ENCODE measurements around the gene BRIP1. TPM values are rescaled to one million over a fixed set of nuclear protein-coding genes. Genes with fewer than 3 reads are reported as not detected.

The BRIP1 gene
- total RNA-seq, 1 donor from 2014 or later: 17.2 TPM

- no peak for DNase-seq
- Mint-ChIP-seq H3K27ac (no peak overlapping the region), H3K4me3 (no peak overlapping the region), H3K9me3 (peaks cover 24% of the 10 kb centered on the region), H3K27me3 (no peaks in the 10 kb centered on the region), H3K4me1 (peaks cover 2% of the 10 kb centered on the region), H3K36me3 (ENCODE audit: low read depth) (peaks cover 52% of the 10 kb centered on the region)
- intact Hi-C loops (cut with micrococcal nuclease): no loop called here
These were observed 118.5 kb downstream of the BRIP1 start for GRCh38 chr17:61744804-61745203.

GRCh38 chr17:61744252-61744651 is 119.1 kb downstream of the BRIP1 start:
- intact Hi-C loops (cut with micrococcal nuclease): no loop called here
- peaks cover 54% of the 10 kb centered on the region for H3K36me3 Mint-ChIP-seq (ENCODE audit: low read depth)
- H3K27ac Mint-ChIP-seq: no peak overlapping the region

DNA sequence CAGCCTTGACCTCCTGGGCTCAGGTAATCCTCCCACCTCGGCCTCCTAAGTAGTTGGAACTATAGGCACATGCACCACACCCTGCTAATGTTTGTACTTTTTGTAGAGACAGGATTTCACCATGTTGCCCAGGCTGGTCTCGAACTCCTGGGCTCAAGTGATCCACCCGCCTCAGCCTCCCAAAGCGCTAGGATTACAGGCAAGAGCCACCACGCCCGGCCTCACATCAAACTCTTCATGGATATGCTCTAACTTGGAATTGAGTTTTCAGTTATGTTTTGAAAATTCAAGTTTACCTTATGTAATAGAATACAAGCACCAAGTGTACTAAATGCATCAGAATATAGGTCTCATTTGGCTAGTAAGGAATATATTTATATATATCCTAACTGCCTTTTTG is 119.6 kb downstream of the BRIP1 start:
- no peaks in the 10 kb centered on the region for H3K27me3 Mint-ChIP-seq
- DNase-seq: no peak
- peaks cover 58% of the 10 kb centered on the region for H3K36me3 Mint-ChIP-seq (ENCODE audit: low read depth)
- no peak overlapping the region for H3K4me3 Mint-ChIP-seq
- peaks cover 28% of the 10 kb centered on the region for H3K9me3 Mint-ChIP-seq
- no peak overlapping the region for H3K27ac Mint-ChIP-seq
- peaks cover 2% of the 10 kb centered on the region for H3K4me1 Mint-ChIP-seq
- intact Hi-C loops (cut with micrococcal nuclease): no loop called here

More at GRCh38 chr17:61744252-61744651, 119.1 kb downstream of the BRIP1 start:
- Mint-ChIP-seq H3K4me1 (peaks cover 2% of the 10 kb centered on the region), H3K4me3 (no peak overlapping the region), H3K27me3 (no peaks in the 10 kb centered on the region), H3K9me3 (peaks cover 25% of the 10 kb centered on the region)
- DNase-seq: no peak

- Mint-ChIP-seq H3K27ac (no peak overlapping the region), H3K36me3 (ENCODE audit: low read depth) (peaks cover 50% of the 10 kb centered on the region), H3K9me3 (peaks cover 21% of the 10 kb centered on the region), H3K4me1 (no peaks in the 10 kb centered on the region), H3K27me3 (no peaks in the 10 kb centered on the region), H3K4me3 (no peak overlapping the region)
- intact Hi-C loops (cut with micrococcal nuclease): no loop called here
- no peak for DNase-seq
These were observed 124.3 kb downstream of the BRIP1 start for GRCh38 chr17:61739002-61739401.

DNA sequence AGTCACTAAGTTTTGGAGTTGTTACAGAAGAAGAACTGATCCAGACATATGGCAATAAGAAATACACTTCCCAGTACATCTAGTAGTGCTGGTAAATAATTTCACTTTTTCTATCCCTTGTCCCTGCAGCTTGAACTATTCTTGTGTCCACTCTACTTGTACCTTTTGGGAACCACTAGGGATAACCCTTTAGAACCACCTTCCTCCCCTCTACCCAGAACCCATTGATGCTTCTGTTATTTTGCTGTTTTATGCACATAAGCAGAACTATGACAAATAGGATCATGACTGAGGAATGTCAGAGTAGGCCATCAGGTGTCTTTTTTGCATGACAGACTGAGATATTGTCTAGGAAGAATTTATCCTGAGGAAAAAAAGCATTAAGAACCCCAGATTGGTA is 125.1 kb downstream of the BRIP1 start:
- Mint-ChIP-seq H3K36me3 (ENCODE audit: low read depth) (peaks cover 50% of the 10 kb centered on the region), H3K4me3 (no peak overlapping the region), H3K27ac (no peak overlapping the region), H3K27me3 (no peaks in the 10 kb centered on the region), H3K4me1 (no peaks in the 10 kb centered on the region), H3K9me3 (peaks cover 21% of the 10 kb centered on the region)
- intact Hi-C loops (cut with micrococcal nuclease): no loop called here
- DNase-seq: no peak

GRCh38 chr17:61737820-61738219 is 125.5 kb downstream of the BRIP1 start:
- H3K9me3 Mint-ChIP-seq: peaks cover 21% of the 10 kb centered on the region
- no peak for DNase-seq
- no peak overlapping the region for H3K4me3 Mint-ChIP-seq
- peaks cover 49% of the 10 kb centered on the region for H3K36me3 Mint-ChIP-seq (ENCODE audit: low read depth)
- H3K4me1 Mint-ChIP-seq: no peaks in the 10 kb centered on the region
- intact Hi-C loops (cut with micrococcal nuclease): no loop called here
- H3K27ac Mint-ChIP-seq: no peak overlapping the region
- no peaks in the 10 kb centered on the region for H3K27me3 Mint-ChIP-seq

GRCh38 chr17:61736438-61736837 is 126.9 kb downstream of the BRIP1 start:
- Mint-ChIP-seq H3K36me3 (ENCODE audit: low read depth) (peaks cover 40% of the 10 kb centered on the region), H3K27ac (no peak overlapping the region), H3K4me1 (no peaks in the 10 kb centered on the region), H3K4me3 (no peak overlapping the region), H3K9me3 (peaks cover 17% of the 10 kb centered on the region), H3K27me3 (no peaks in the 10 kb centered on the region)
- intact Hi-C loops (cut with micrococcal nuclease): no loop called here
- DNase-seq: no peak

GRCh38 chr17:61735807-61736206 is 127.5 kb downstream of the BRIP1 start:
- Mint-ChIP-seq H3K9me3 (peaks cover 13% of the 10 kb centered on the region), H3K4me3 (no peak overlapping the region), H3K27ac (no peak overlapping the region), H3K4me1 (no peaks in the 10 kb centered on the region), H3K27me3 (no peaks in the 10 kb centered on the region), H3K36me3 (ENCODE audit: low read depth) (peaks cover 34% of the 10 kb centered on the region)
- intact Hi-C loops (cut with micrococcal nuclease): no loop called here
- DNase-seq: no peak

- Mint-ChIP-seq H3K4me3 (no peak overlapping the region), H3K27me3 (no peaks in the 10 kb centered on the region), H3K4me1 (no peaks in the 10 kb centered on the region), H3K9me3 (peaks cover 13% of the 10 kb centered on the region), H3K36me3 (ENCODE audit: low read depth) (peaks cover 23% of the 10 kb centered on the region), H3K27ac (no peak overlapping the region)
- intact Hi-C loops (cut with micrococcal nuclease): no loop called here
- DNase-seq: no peak
These were observed 128.9 kb downstream of the BRIP1 start for GRCh38 chr17:61734466-61734865.

DNA sequence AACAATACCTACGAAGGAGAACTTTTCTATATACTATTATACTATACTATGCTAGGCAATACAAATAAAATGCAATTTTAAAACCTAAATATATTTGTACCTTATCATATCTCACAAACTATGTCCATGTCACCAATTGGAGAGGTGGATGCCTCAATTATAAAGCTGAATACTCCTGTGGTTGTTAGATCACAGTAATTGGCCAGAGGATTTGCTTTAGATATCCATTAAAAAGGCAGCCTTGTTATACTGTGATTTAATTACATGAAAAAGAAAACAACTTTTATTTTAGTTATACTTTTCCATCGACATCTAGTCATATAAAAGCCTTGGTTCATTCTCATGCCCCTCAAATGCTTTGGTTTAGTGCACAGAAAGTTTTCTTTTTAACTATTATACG is 129.3 kb downstream of the BRIP1 start:
- H3K4me3 Mint-ChIP-seq: no peak overlapping the region
- H3K27ac Mint-ChIP-seq: no peak overlapping the region
- H3K9me3 Mint-ChIP-seq: peaks cover 10% of the 10 kb centered on the region
- intact Hi-C loops (cut with micrococcal nuclease): no loop called here
- DNase-seq: no peak
- peaks cover 21% of the 10 kb centered on the region for H3K36me3 Mint-ChIP-seq (ENCODE audit: low read depth)
- H3K27me3 Mint-ChIP-seq: no peaks in the 10 kb centered on the region
- H3K4me1 Mint-ChIP-seq: no peaks in the 10 kb centered on the region

DNA sequence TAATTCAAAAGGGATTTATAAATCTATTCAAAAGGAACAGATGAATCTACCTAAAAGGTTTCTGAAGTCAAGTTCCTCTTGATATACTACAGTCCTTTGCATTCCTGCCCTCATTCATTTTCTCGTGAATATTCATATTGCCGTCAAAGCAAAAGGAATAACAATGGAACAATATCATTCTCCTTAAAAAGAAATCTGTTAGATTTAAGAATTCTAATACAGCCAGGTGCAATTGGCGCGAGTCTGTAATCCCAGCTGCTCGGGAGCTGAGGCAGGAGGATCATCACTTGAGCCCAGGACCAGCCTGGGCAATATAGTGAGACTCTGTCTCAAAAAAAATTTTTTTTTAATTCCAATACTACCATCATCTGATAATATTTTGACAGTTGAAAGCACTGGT is 130.3 kb downstream of the BRIP1 start:
- intact Hi-C loops (cut with micrococcal nuclease): no loop called here
- Mint-ChIP-seq H3K4me3 (no peak overlapping the region), H3K4me1 (peaks cover 5% of the 10 kb centered on the region), H3K27ac (no peak overlapping the region), H3K9me3 (peaks cover 4% of the 10 kb centered on the region), H3K36me3 (ENCODE audit: low read depth) (peaks cover 20% of the 10 kb centered on the region), H3K27me3 (no peaks in the 10 kb centered on the region)
- no peak for DNase-seq

- intact Hi-C loops (cut with micrococcal nuclease): no loop called here
- H3K27ac Mint-ChIP-seq: no peak overlapping the region
- H3K9me3 Mint-ChIP-seq: no peaks in the 10 kb centered on the region
- H3K36me3 Mint-ChIP-seq (ENCODE audit: low read depth): peaks cover 12% of the 10 kb centered on the region
- H3K27me3 Mint-ChIP-seq: no peaks in the 10 kb centered on the region
- DNase-seq: no peak
- peaks cover 5% of the 10 kb centered on the region for H3K4me1 Mint-ChIP-seq
- no peak overlapping the region for H3K4me3 Mint-ChIP-seq
These were observed 131.2 kb downstream of the BRIP1 start for GRCh38 chr17:61732169-61732568.

DNA sequence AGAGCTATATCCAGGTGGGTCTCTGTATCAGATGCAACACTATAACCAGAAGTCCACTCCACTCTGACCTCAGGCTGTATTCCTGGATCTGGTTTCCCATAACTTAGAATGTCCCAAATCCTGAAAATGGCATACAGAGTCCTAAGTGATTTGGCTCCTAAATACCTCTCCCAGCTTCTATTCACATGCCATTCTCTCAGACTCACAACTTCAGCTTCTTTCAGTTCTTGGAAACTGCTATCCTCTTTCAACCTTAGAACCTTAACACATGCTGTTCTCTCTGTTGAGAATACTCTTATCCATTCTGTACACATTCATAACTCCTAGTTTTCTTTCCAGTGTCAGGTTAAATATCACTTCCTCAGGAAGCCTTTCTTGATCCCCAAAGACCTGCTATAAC is 132.0 kb downstream of the BRIP1 start:
- Mint-ChIP-seq H3K9me3 (no peaks in the 10 kb centered on the region), H3K27ac (no peak overlapping the region), H3K4me3 (no peak overlapping the region), H3K36me3 (ENCODE audit: low read depth) (peaks cover 9% of the 10 kb centered on the region), H3K4me1 (peaks cover 5% of the 10 kb centered on the region), H3K27me3 (no peaks in the 10 kb centered on the region)
- no peak for DNase-seq
- intact Hi-C loops (cut with micrococcal nuclease): no loop called here

GRCh38 chr17:61729690-61730268 is 133.5 kb downstream of the BRIP1 start:
- H3K27me3 Mint-ChIP-seq: no peaks in the 10 kb centered on the region
- DNase-seq: no peak
- intact Hi-C loops (cut with micrococcal nuclease): no loop called here
- no peaks in the 10 kb centered on the region for H3K9me3 Mint-ChIP-seq
- no peak overlapping the region for H3K4me3 Mint-ChIP-seq
- H3K27ac Mint-ChIP-seq: no peak overlapping the region
- peaks cover 9% of the 10 kb centered on the region for H3K36me3 Mint-ChIP-seq (ENCODE audit: low read depth)
- H3K4me1 Mint-ChIP-seq: peaks cover 5% of the 10 kb centered on the region

- Mint-ChIP-seq H3K4me1 (peaks cover 5% of the 10 kb centered on the region), H3K9me3 (no peaks in the 10 kb centered on the region), H3K27me3 (no peaks in the 10 kb centered on the region), H3K27ac (peak overlapping the region; percentile 49), H3K4me3 (no peak overlapping the region), H3K36me3 (ENCODE audit: low read depth) (peaks cover 9% of the 10 kb centered on the region)
- no peak for DNase-seq
- intact Hi-C loops (cut with micrococcal nuclease): no loop called here
These were observed 135.0 kb downstream of the BRIP1 start for GRCh38 chr17:61728297-61728836.

All from activated CD4-positive, alpha-beta T cell treated with anti-CD3 and anti-CD28 coated beads, Interleukin-2, amount 10 ng/mL, durations not matched to agents 24 days and 14 days (primary cell).